Mammary epithelial cell (primary cell): Measurements from ENCODE around the gene ATXN1.

Experiments used
- EZH2 ChIP-seq: IDR thresholded peaks from 2 replicates; pipeline ENCODE4 v1.6.1; 2012; ENCODE audit warnings: low read length, inconsistent platforms, borderline replicate concordance
- TF ChIP-seq, protein P1 (sequence below), 2 donors: IDR thresholded peaks in 1 of 2; conservative IDR thresholded peaks in 1 of 2; 2 replicates each; pipeline ENCODE4 v1.5.1; 2011 to 2012; ENCODE audit warnings: inconsistent platforms in 2 of 2, low read length in 2 of 2, mild to moderate bottlenecking in 2 of 2, control low read depth in 1 of 2, low read depth in 1 of 2; ENCODE audit not compliant: insufficient read depth in 1 of 2; ENCODE audit errors: extremely low read depth in 1 of 2

DNA sequence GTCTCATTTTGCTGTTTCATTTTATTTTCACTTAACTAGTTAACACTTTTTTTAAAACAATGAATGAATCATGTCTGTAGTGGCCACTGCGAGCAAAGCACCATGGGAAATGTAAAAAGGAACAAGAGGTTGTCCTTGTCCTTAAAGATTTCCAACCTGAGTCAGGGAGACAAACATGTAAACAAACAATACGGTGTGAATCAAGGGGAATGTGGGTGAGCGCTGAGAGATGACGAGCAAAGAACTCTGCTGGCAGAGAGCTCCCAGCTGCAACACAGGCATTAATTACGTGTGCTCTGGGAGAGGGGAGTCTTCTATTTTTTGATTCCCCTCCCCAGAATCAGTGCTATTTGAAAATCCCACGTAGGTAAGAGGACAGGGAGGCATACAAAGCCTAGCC, 84.3 kb downstream of the ATXN1 start:
- TF ChIP-seq, protein P1, sequence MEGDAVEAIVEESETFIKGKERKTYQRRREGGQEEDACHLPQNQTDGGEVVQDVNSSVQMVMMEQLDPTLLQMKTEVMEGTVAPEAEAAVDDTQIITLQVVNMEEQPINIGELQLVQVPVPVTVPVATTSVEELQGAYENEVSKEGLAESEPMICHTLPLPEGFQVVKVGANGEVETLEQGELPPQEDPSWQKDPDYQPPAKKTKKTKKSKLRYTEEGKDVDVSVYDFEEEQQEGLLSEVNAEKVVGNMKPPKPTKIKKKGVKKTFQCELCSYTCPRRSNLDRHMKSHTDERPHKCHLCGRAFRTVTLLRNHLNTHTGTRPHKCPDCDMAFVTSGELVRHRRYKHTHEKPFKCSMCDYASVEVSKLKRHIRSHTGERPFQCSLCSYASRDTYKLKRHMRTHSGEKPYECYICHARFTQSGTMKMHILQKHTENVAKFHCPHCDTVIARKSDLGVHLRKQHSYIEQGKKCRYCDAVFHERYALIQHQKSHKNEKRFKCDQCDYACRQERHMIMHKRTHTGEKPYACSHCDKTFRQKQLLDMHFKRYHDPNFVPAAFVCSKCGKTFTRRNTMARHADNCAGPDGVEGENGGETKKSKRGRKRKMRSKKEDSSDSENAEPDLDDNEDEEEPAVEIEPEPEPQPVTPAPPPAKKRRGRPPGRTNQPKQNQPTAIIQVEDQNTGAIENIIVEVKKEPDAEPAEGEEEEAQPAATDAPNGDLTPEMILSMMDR (conservative IDR thresholded peaks at IDR 0.05 in 1 of 2, IDR thresholded peaks at IDR 0.05 in 1 of 2; ENCODE audit: extremely low read depth in 1 of 2, insufficient read depth in 1 of 2, low read depth in 1 of 2, low read length in 2 of 2): no peak
- TF ChIP-seq EZH2: no peak
